HG03280 (cell line): ENCODE measurements around the gene ZNF160.
"Not testable (repeated sequence)": the region's sequence is repeated elsewhere in the genome, so short reads cannot be mapped to it uniquely, and the experiment has no call there.

Experiments
- ATAC-seq: cut with Tn5 transposase; IDR thresholded peaks from one replicate; pipeline ENCODE4 v1.9.1; 2021; ENCODE audit warnings: mild to moderate bottlenecking, moderate library complexity; ENCODE audit not compliant: unreplicated experiment

The ZNF160 gene

DNA sequence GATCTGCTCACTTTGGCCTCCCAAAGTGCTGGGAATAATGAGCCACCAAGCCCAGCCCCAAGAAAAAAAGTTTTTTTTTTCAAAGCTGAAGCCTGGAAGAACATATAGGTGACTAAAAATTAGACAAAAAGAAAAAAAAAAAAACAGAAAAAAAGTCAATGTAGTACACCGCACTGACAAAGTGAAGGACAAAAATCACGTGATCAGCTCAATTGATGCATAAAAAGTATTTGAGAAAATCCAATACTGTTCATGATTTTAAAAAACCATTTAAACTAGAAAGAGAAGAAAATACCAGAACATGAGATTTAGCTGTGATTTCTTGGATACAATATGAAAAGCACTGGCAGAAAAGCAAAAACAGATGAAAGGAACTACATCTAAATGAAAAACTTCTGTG lies 69.2 kb downstream of the ZNF160 start:
- ATAC-seq = no peak

DNA sequence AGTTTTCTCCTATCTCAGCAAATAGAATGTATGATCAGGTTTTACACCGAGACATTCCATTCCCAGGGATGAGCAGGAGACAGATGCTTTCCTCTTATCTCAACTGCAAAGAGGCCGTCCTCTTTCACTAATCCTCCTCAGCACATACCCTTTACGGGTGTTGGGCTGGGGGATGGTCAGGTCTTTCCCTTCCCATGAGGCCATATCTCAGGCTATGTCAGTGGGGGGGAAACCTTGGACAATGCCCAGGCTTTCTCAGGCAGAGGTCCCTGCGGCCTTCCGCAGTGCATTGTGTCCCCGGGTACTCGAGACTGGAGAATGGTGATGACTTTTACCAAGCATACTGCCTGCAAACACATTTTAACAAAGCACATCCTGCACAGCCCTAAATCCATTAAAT lies 74.9 kb downstream of the ZNF160 start:
- ATAC-seq = not testable (repeated sequence)

DNA sequence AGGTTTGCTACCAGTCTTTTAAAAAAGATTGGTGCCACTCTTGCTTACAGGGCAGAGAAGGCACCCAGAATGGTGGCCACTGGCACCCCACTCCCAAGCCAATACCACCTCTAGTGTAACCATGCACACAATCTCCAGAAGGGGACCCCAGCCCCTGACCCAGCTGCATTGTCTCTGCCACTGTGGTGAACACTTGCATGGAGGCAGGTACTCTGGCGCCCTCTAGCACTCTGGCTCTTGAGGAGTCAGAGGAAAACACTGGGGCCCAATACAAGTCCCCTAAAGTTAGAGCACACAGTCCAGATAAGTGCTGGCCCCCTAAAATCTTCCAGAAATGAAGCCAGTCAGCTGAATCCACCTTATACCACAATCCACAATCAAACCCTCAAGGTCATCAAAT lies 83.5 kb downstream of the ZNF160 start:
- ATAC-seq = no peak
